Fibroblast of upper back skin (primary cell): ENCODE results near the gene GJB5.

Source experiments
- DNase-seq: peaks from one replicate; pipeline ENCODE4 v3.0.0-alpha.2; 2013

GJB5 gene

DNA sequence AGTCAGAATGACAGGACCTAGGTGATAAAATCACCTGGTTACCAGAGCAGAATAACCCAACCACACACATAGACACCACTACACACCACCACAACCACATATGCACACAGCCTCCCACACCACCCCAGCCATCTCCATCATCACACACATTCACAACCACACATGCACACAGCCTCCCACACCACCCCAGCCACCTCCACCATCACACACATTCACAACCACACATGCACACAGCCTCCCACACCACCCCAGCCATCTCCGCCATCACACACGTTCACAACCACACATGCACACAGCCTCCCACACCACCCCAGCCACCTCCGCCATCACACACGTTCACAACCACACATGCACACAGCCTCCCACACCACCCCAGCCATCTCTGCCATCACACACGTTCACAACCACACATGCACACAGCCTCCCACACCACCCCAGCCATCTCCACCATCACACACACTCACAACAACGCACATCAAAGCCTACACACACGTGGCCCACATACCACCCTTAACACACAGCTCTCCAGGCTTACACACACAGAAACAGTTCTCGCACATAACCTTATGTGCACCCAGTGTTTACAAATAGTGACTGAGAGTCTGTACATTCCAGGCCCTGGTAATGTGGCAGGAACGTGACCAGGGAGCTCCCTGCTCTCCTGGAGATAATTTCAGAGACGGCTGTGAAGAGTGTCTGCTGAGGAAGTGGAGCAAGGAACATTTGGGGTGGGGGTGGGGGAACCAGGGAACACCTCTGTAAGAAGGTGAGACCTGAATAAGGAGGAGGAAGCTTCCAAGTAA lies 22.9 kb downstream of the GJB5 start:
- no peak for DNase-seq

GRCh38 chr1:34778381-34778780 lies 23.5 kb downstream of the GJB5 start:
- DNase-seq: no peak

GRCh38 chr1:34779005-34779404 lies 24.2 kb downstream of the GJB5 start:
- no peak for DNase-seq

DNA sequence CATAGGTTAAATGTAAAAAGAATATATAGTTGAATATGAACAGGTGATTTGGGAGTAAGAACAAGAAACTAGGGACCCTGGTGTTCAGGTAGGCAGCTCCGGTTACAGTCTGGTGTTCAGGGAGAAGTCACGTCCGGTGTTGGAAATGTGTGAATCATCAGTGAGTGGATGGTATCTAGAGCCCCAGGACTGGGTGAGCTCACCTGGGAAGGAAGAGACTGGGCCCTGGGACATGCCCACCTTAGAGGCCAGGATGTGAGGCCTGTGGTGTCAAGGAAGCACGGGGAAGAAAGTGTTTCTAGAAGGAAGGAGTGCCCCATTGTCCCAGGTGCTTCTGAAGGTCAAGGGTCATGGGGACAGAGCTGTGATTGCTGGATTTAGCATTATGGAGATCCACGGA lies 24.7 kb downstream of the GJB5 start:
- DNase-seq: no peak

DNA sequence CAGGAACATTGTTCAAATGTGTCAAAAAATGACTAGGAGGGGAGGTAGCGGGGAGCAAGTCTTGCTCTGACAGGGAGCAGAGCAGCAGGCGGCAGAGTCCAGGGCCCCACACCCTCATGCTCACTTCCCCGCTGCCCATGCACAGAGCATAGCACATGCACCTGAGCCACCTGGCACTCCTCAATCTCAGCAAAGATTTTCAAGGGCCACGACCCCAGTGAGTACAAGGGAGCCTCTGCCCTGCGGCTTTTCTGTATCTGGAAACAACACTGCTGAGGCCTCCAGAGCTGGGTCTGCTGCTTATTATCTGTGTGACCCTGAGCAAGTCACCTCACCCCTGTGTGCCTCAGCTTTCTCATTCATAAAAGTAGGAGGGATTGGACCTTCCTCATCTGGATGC lies 25.1 kb downstream of the GJB5 start:
- DNase-seq: no peak

DNA sequence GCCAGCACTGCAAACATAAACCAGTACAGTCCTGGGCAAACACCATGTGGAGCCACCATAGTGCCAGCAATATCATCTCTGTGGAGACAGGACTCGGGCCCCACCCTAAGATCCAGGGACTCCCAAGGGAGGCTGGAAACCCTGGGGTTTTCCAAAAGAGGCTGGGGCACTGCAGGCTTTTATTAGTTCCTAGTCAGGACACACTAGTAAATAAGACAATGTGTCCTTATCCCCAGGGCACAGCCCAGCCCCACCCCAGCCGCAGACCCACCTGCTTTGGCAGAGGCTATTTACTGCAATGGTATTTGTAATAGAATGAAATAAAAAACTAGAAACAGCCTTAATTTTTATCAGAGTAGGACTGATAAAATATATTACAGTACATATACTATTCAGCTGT lies 25.7 kb downstream of the GJB5 start:
- no peak for DNase-seq

DNA sequence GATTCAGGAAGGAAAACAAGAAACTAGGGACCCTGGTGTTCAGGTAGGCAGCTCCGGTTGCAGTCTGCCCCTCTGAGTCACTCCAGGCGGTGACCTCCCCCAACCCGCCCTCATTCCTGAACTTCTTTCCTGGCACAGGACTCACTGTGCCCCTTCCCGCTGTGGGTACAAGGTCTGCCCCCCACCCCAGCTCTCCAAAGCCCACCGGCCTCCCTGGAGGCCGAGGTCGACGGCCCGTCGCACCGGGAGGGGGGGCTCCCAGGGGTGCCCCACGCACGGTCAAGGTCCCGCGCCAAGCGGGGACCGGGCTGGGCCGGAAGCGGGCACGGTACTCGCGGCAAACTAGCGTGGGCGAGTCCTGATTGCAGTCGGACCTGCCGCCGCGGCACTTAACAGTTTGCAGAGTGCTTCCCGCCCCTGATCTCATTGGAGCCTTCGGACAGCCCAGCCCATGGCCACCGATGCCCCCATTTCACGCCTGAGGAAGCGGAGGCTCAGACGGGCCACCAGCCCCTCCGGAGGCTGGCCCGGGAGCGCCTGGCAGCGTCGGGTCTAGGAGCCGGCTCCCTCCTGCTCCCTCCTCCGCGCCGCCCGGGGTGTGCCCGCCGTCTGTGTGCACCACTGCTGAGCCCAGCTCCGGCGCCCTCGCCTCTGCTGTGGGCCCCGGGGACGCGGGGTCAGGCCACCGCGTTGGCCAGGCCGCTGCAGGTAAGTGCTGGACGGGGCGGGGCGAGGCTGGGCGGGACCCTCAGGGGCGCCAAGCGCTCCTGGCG lies 26.4 kb downstream of the GJB5 start, which contains the start of gene GJB3:
Gene GJB3 (plus strand): TSS at position 144 of the 773 bp plus-strand sequence. CDS start 3,549 bp downstream, outside the sequence.
- no peak for DNase-seq

DNA sequence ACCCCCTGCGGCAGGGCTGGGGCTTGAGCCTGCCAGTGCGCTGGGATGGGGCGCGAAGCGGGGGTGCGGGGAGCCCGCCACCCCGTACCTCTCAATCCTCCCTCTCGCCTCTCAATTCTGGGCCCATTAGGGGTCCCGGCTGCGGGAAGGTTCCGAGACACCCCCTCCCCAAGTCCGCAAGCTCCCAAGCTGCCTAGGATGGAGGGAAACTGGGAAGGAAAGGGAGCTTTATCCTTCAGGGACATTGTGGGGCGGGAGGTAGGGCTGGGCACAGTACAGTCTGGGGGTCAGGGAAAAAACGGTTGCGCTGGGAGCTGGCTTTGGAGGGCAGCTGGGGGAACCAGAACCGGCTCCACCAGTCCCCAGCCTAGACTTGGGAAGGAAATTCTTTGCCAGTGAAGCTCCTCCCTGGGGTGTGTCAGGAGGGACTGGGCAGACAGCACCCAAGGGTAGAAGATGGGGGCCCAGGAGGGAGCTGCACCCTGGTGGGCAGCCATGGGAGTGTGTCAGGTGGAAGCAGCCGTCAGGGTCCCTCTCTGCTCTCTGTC lies 27.1 kb downstream of the GJB5 start:
- no peak for DNase-seq

- DNase-seq: no peak
Measured at GRCh38 chr1:34784751-34785221, 29.9 kb downstream of the GJB5 start.

- DNase-seq: no peak
Measured at GRCh38 chr1:34785231-34785874, 30.5 kb downstream of the GJB5 start.

DNA sequence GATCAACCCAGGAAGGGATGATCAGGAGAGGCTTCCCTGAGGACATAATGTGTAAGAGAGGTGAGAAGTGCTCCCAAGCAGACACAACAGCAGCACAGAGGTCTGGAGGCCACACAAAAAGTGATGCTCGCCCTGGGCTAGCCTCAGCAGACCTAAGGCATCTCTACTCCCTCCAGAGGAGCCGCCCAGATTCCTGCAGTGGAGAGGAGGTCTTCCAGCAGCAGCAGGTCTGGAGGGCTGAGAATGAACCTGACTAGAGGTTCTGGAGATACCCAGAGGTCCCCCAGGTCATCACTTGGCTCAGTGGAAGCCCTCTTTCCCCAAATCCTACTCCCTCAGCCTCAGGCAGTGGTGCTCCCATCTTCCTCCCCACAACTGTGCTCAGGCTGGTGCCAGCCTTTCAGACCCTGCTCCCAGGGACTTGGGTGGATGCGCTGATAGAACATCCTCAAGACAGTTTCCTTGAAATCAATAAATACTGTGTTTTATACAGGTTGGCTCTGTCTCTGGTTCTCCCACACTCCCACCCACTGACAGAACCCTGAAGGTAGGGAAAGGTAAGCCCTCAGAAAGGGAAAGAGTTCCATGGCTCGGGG lies 31.1 kb downstream of the GJB5 start:
- DNase-seq: no peak

GRCh38 chr1:34786521-34787325 lies 31.9 kb downstream of the GJB5 start:
- DNase-seq: peak; percentile 58

DNA sequence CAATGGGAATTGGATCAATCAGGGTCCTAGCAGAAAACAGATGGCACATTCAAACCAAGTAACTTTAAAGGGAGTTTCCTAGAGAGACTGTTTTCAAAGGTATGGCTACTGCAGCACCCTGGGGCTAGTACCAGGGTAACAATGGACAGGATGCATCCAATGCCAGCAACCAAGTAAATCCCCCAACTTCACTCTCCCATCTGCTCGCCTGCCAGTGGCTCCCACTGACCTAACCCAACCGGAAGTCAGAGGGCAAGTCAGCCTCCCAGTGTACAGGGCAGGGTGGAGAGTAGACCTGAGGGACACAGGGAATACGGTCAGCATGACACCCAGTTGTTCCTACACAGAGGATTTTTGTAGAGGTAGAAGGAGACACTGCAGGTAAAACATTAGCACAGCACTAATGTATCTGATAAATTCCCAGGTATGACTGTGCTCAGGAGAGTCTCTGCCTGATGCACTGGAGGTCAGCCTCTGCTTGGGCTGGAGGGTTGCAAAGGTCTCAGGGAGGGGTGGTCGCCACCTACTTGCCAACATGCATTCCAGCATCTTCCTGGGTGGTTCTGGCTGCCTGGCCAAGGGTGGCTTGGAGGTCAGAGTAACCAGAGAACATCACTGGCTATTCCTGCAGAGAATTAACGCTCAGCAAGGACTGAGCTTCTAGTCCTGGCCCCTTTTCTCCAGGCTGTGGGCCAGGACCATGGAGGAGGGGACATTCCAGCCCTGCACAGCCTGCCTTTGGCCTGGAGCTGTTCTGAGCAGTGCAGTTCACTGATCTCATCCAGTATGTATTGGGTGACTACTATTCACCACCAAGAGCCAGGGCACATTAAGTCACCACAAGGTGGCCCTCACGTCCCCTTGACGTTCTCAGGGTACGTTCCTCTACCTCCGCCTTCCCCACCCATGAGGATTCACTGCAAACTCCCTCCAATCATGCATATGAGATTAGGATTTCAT lies 32.9 kb downstream of the GJB5 start:
- DNase-seq: no peak

DNA sequence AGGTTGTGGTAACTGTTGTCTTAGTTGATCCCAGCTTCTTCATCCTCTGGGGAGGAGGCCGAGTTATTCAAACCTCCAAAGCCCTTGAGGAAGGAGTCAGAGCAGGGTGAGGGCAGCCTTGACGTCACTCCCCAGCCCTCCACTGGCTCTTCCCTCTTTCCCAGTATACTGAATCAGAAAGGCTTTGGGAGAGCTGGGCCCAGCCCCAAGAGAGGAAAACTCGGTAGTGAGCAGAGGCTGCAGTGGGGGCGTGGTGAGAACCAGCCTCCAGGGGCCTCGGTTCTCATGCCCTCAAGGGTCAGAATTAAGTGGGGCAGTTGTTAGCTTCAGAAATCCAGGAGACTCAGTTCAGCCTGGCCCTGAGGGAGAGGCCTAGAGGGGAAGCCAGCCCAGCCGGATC lies 36.1 kb downstream of the GJB5 start:
- DNase-seq: no peak

DNA sequence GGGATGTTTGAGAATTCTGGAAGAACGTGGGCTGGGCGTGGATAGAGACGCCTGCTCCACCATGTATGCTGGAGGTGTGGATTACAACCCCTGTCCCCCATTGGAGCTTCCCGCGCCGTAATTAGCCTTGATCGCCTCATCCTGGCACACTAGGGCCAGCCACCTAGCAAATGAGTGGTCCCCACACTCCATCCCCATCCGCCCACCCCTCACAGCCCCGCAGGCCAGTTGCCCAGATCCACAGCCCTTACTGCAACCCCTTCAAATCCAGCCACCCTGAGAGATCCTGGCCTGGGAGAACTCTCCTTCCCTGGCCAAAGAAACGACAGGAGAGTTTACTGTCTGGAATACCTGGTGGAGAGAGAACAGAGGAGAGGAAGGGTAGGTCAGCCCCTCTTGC lies 37.6 kb downstream of the GJB5 start:
- DNase-seq: no peak

GRCh38 chr1:34792868-34793727 lies 38.3 kb downstream of the GJB5 start, which contains the start of gene GJA4:
TSS of gene GJA4 (plus strand) at chr1:34792999. CDS start at chr1:34794214, 1,215 bp downstream.
- DNase-seq: no peak

DNA sequence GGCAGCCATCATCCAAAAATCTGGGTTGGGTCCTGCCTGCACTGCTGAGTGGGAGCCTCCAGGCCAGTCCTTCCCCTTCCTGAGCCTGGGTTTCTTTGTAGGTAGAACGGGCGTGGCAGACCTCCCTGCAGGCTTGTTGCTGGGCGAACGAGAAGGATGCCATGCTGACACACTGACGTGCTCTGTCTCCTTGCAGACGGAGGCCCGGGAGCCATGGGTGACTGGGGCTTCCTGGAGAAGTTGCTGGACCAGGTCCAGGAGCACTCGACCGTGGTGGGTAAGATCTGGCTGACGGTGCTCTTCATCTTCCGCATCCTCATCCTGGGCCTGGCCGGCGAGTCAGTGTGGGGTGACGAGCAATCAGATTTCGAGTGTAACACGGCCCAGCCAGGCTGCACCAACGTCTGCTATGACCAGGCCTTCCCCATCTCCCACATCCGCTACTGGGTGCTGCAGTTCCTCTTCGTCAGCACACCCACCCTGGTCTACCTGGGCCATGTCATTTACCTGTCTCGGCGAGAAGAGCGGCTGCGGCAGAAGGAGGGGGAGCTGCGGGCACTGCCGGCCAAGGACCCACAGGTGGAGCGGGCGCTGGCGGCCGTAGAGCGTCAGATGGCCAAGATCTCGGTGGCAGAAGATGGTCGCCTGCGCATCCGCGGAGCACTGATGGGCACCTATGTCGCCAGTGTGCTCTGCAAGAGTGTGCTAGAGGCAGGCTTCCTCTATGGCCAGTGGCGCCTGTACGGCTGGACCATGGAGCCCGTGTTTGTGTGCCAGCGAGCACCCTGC lies 39.3 kb downstream of the GJB5 start:
- no peak for DNase-seq

DNA sequence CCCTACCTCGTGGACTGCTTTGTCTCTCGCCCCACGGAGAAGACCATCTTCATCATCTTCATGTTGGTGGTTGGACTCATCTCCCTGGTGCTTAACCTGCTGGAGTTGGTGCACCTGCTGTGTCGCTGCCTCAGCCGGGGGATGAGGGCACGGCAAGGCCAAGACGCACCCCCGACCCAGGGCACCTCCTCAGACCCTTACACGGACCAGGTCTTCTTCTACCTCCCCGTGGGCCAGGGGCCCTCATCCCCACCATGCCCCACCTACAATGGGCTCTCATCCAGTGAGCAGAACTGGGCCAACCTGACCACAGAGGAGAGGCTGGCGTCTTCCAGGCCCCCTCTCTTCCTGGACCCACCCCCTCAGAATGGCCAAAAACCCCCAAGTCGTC lies 39.9 kb downstream of the GJB5 start:
- DNase-seq: no peak

- DNase-seq: no peak
Measured at GRCh38 chr1:34795916-34796315, 41.1 kb downstream of the GJB5 start.
